Nephron progenitor cell (in vitro differentiated cells): ENCODE results near the gene FOXC1.

Source experiments
- DNase-seq: peaks from one replicate; pipeline ENCODE4 v3.0.0; 2021
- H3K27ac Mint-ChIP-seq: 2 replicates; pipeline ENCODE4 v1.8.0; 2021; ENCODE audit warnings: mild to moderate bottlenecking, moderate library complexity, mixed read lengths
- H3K27me3 Mint-ChIP-seq: 2 replicates; pipeline ENCODE4 v1.8.0; 2021; ENCODE audit warnings: mild to moderate bottlenecking, low read depth, mixed read lengths; ENCODE audit not compliant: poor library complexity
- H3K36me3 Mint-ChIP-seq: 2 replicates; pipeline ENCODE4 v1.8.0; 2021; ENCODE audit warnings: low read depth, mixed read lengths
- H3K4me1 Mint-ChIP-seq: 2 replicates; pipeline ENCODE4 v1.8.0; 2021; ENCODE audit warnings: mixed read lengths
- H3K4me3 Mint-ChIP-seq: 2 replicates; pipeline ENCODE4 v1.8.0; 2021; ENCODE audit warnings: mild to moderate bottlenecking, moderate library complexity, mixed read lengths
- H3K9me3 Mint-ChIP-seq: 2 replicates; pipeline ENCODE4 v1.8.0; 2021; ENCODE audit warnings: mild to moderate bottlenecking, moderate library complexity, mixed read lengths
- CTCF ChIP-seq: fragments of 200-600 bp; sonication (generic); IDR thresholded peaks from 2 replicates; pipeline ENCODE4 v1.5.0; 2021; ENCODE audit warnings: antibody characterized with exemption

FOXC1 gene

GRCh38 chr6:1598433-1598832 is 11.3 kb upstream of the FOXC1 start:
- peaks cover 60% of the 10 kb centered on the region for H3K4me1 Mint-ChIP-seq
- no peaks in the 10 kb centered on the region for H3K9me3 Mint-ChIP-seq
- no peak overlapping the region for H3K27ac Mint-ChIP-seq
- no peak for TF ChIP-seq CTCF
- no peaks in the 10 kb centered on the region for H3K36me3 Mint-ChIP-seq
- no peak overlapping the region for H3K4me3 Mint-ChIP-seq
- no peak for DNase-seq
- H3K27me3 Mint-ChIP-seq: peaks cover 32% of the 10 kb centered on the region

- TF ChIP-seq CTCF: no peak
These were observed 10.8 kb upstream of the FOXC1 start for GRCh38 chr6:1598886-1599285.

GRCh38 chr6:1599469-1599868 is 10.2 kb upstream of the FOXC1 start:
- H3K4me1 Mint-ChIP-seq: peaks cover 57% of the 10 kb centered on the region

More at GRCh38 chr6:1598886-1599285, 10.8 kb upstream of the FOXC1 start:
- H3K9me3 Mint-ChIP-seq: no peaks in the 10 kb centered on the region
- H3K27me3 Mint-ChIP-seq: peaks cover 34% of the 10 kb centered on the region
- no peak overlapping the region for H3K4me3 Mint-ChIP-seq
- H3K36me3 Mint-ChIP-seq: no peaks in the 10 kb centered on the region
- no peak for DNase-seq
- H3K4me1 Mint-ChIP-seq: peaks cover 60% of the 10 kb centered on the region
- H3K27ac Mint-ChIP-seq: no peak overlapping the region

GRCh38 chr6:1600063-1600763 is 9.5 kb upstream of the FOXC1 start:
- H3K4me3 Mint-ChIP-seq: no peak overlapping the region
- H3K36me3 Mint-ChIP-seq: no peaks in the 10 kb centered on the region
- H3K27me3 Mint-ChIP-seq: peaks cover 39% of the 10 kb centered on the region
- no peak overlapping the region for H3K27ac Mint-ChIP-seq
- no peak for TF ChIP-seq CTCF
- peaks cover 58% of the 10 kb centered on the region for H3K4me1 Mint-ChIP-seq
- DNase-seq: no peak
- no peaks in the 10 kb centered on the region for H3K9me3 Mint-ChIP-seq

More at GRCh38 chr6:1599469-1599868, 10.2 kb upstream of the FOXC1 start:
- Mint-ChIP-seq H3K27me3 (peaks cover 38% of the 10 kb centered on the region), H3K27ac (no peak overlapping the region), H3K36me3 (no peaks in the 10 kb centered on the region), H3K9me3 (no peaks in the 10 kb centered on the region), H3K4me3 (no peak overlapping the region)
- DNase-seq: no peak
- TF ChIP-seq CTCF: no peak

DNA sequence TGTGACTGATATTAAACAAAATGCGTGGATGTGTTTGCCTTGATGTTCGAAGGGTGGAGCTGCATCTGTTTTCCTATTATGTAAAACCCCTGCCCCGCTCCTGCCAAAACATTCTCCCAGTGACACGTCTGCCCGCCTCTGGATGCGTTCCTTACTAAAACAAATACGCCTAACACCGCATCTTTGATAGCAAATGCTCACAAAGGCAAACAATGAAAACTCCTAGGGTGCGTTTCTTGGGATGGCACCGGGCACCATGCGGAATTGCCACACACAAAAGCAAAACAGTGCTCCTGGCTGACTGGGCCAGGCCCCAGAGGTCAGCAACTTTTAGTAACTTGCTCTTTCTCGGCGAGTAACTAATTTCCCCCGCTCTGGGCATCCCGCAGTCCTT is 9.0 kb upstream of the FOXC1 start:
- Mint-ChIP-seq H3K27me3 (peaks cover 40% of the 10 kb centered on the region), H3K4me1 (peaks cover 63% of the 10 kb centered on the region), H3K36me3 (no peaks in the 10 kb centered on the region)

More for the DNA sequence above, 9.0 kb upstream of the FOXC1 start:
- H3K27ac Mint-ChIP-seq: no peak overlapping the region
- DNase-seq: no peak
- H3K9me3 Mint-ChIP-seq: no peaks in the 10 kb centered on the region
- TF ChIP-seq CTCF: no peak
- H3K4me3 Mint-ChIP-seq: no peak overlapping the region
